Heart left ventricle (tissue), 16 donors: ENCODE measurements around the gene TLK2. TPM values are rescaled to one million over a fixed set of nuclear protein-coding genes. Genes with fewer than 3 reads are reported as not detected.

ENCODE experiments used
- ATAC-seq, 4 donors: fragments of 200-7000 bp; cut with Tn5 transposase; one replicate each; pipeline ENCODE4 v1.9.1; 2020 to 2022; ENCODE audit warnings: moderate library complexity in 4 of 4, mild to moderate bottlenecking in 3 of 4, moderate number of reproducible peaks in 1 of 4
- DNase-seq, 5 donors: peaks; one replicate each; pipeline ENCODE4 v3.0.0-alpha.2; 2020
- H3K27ac ChIP-seq, 12 donors: fragments of 200-600 bp; sonication (generic) in 4 of 12; one replicate each; pipeline versions ENCODE4 v1.5.0 to v1.8.0; 2016 to 2022; ENCODE audit warnings: mild to moderate bottlenecking in 2 of 12
- H3K27me3 ChIP-seq, 9 donors: fragments of 200-600 bp; sonication (generic) in 2 of 9; one replicate each; pipeline versions ENCODE4 v1.5.1 to v1.8.0; 2016 to 2022; ENCODE audit warnings: mild to moderate bottlenecking in 3 of 9
- H3K36me3 ChIP-seq, 9 donors: fragments of 200-600 bp; sonication (generic) in 2 of 9; one replicate each; pipeline versions ENCODE4 v1.5.0 to v1.8.0; 2018 to 2022; ENCODE audit warnings: mild to moderate bottlenecking in 2 of 9
- H3K4me1 ChIP-seq, 12 donors: fragments of 200-600 bp; sonication (generic) in 4 of 12; one replicate each; pipeline versions ENCODE4 v1.5.0 to v1.8.0; 2016 to 2022; ENCODE audit warnings: mild to moderate bottlenecking in 3 of 12
- H3K4me3 ChIP-seq, 12 donors: fragments of 200-600 bp; sonication (generic) in 4 of 12; one replicate each; pipeline versions ENCODE4 v1.5.0 to v1.8.0; 2017 to 2022; ENCODE audit warnings: mild to moderate bottlenecking in 9 of 12, moderate library complexity in 4 of 12
- H3K9me3 ChIP-seq, 12 donors: fragments of 200-600 bp; sonication (generic) in 4 of 12; one replicate each; pipeline versions ENCODE4 v1.5.0 to v1.8.0; 2016 to 2022; ENCODE audit warnings: mild to moderate bottlenecking in 1 of 12
- POLR2A ChIP-seq, 2 donors: fragments of 450-650 bp; IDR thresholded peaks; one replicate each; pipeline ENCODE4 v1.6.1; 2017; ENCODE audit warnings: antibody characterized with exemption in 2 of 2, mild to moderate bottlenecking in 2 of 2, moderate library complexity in 2 of 2
- WGBS, 4 donors: extraction: QIAGEN DNeasy Blood & Tissue Kit in 2 of 4; methylation state at CpG; one replicate each; pipeline versions ENCODE4 v1.1.5 to v1.1.7; 2013 to 2018; 5-methylcytosine and 5-hydroxymethylcytosine counted together
- intact Hi-C, 10 donors: fragments of 100-400 bp; cut with DNase I; formaldehyde crosslinking; loops; one replicate each; pipeline versions ENCODE4 v1.11.1 to v1.14.2; 2022
- polyA plus RNA-seq, 2 donors: library from polyadenylated mRNA; stranded (reverse); fragments of 200-250 nt; gene quantifications; one replicate each; pipeline ENCODE4 v1.2.3, GENCODE V29; 2013
- total RNA-seq, 9 donors: library from RNA; depleted of rRNA in 2 of 9; stranded (reverse); fragments of >200 nt in 2 of 9; fragmentation: NEBNext Ultra II Directional in 3 of 9; extraction: Animal tissue kit (Norgen Biotek cat#: 25700) in 3 of 9; gene quantifications; one replicate each; pipeline versions ENCODE4 v1.1.0 to v1.2.4, GENCODE V29; 2016 to 2023
- TF ChIP-seq, protein P1 (sequence below), 12 donors: fragments of 200-600 bp; sonication (generic) in 4 of 12; IDR thresholded peaks; one replicate each; pipeline versions ENCODE4 v1.5.0 to v1.8.0; 2018 to 2022; ENCODE audit warnings: antibody characterized with exemption in 12 of 12, mild to moderate bottlenecking in 5 of 12
- donor health status: ischemic (EF 13 %, LVEDD 7.1; RV severe dilation, severe dysfunction).
- donor health status: healthy with polysubstance abuse.
- donor health status: DM: no; HTN: yes; CAD: no.
- donor health status: DM: no; HTN: no; CAD: no.
- donor health status: ischemic (EF 25% LVEDD 6.9; RV normal size, moderate dysfunction).
- donor health status: ischemic (EF 25% LVEDD 5.7; RV mildly dilated, moderate dysfunction).
- donor health status: healthy.
- donor health status: DM: yes; HTN: yes; CAD: no.
- donor health status: ischemic (EF 35%, LVEDD 5.7; RV mildly dilated, moderate dysfunction).
- donor health status: nonischemic (EF 11% LVEDD 7.7; RV severe dilation, severe dysfunction).
- donor health status: DM: yes; HTN: yes; CAD: no.
- donor health status: PGD.
- donor health status: ischemic (EF 29% LVEDD 5.4; RV normal size, mild dysfunction).
- donor health status: nonischemic (EF 23%, LVEDD 6.1; RV moderate dilation, normal function).

Gene TLK2
- total and polyA plus RNA-seq, 11 donors, result 11.0 to 36.8 (median 29.5) TPM

DNA sequence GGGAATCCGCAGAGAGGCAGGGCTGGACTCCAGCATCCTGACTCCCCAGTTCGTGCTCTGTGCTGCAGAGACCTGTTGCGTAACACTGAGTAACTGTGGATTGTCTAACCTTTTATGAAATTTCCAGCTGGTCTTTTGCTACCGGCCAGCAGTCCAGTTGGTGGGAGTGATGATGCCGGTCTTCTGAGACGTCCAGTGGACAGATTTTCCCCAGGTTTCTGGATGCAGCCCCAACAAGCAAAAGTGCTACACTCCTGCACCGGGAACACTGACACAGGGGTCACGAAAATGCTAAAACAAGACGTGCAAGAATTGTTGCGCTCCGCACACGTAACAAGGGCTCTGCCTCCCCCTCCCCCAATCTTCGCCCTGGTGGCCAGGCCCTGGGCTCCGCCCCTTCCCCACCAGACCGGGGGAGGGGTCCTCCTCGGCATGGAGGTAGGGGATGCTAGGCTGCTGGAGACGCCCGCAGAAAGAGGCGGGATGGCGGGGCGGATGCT lies 148.1 kb downstream of the TLK2 start:
- TF ChIP-seq, protein P1, sequence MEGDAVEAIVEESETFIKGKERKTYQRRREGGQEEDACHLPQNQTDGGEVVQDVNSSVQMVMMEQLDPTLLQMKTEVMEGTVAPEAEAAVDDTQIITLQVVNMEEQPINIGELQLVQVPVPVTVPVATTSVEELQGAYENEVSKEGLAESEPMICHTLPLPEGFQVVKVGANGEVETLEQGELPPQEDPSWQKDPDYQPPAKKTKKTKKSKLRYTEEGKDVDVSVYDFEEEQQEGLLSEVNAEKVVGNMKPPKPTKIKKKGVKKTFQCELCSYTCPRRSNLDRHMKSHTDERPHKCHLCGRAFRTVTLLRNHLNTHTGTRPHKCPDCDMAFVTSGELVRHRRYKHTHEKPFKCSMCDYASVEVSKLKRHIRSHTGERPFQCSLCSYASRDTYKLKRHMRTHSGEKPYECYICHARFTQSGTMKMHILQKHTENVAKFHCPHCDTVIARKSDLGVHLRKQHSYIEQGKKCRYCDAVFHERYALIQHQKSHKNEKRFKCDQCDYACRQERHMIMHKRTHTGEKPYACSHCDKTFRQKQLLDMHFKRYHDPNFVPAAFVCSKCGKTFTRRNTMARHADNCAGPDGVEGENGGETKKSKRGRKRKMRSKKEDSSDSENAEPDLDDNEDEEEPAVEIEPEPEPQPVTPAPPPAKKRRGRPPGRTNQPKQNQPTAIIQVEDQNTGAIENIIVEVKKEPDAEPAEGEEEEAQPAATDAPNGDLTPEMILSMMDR (IDR thresholded peaks at IDR 0.05), result no peak
- TF ChIP-seq POLR2A (IDR thresholded peaks at IDR 0.05), result no peak
- DNase-seq, result peak in 4 of 5 donors; percentile 63 to 78 (median 74)
- 11 to 32% (median 15%) methylated on average over 8 to 21 of the region's 21 CpGs for WGBS, 4 donors
- intact Hi-C loops, result loop anchor here in 1 of 10 donors (2.0 kb wide), 1 partner anchor 26 kb away; no protein-coding TSS in a partner anchor
- Histone ChIP-seq H3K36me3 (peaks cover 0 to 8% (median 0%) of the 10 kb centered on the region in 9 donors), H3K27ac (peak overlapping the region; percentile 70 to 97 (median 84)), H3K27me3 (peaks cover 0 to 31% (median 9%) of the 10 kb centered on the region in 9 donors), H3K4me3 (peak overlapping the region; percentile 37 to 89 (median 64)), H3K9me3 (no peaks in the 10 kb centered on the region), H3K4me1 (peaks cover 0 to 31% (median 13%) of the 10 kb centered on the region in 12 donors)
- peak; percentile 59 to 78 (median 64) for ATAC-seq

DNA sequence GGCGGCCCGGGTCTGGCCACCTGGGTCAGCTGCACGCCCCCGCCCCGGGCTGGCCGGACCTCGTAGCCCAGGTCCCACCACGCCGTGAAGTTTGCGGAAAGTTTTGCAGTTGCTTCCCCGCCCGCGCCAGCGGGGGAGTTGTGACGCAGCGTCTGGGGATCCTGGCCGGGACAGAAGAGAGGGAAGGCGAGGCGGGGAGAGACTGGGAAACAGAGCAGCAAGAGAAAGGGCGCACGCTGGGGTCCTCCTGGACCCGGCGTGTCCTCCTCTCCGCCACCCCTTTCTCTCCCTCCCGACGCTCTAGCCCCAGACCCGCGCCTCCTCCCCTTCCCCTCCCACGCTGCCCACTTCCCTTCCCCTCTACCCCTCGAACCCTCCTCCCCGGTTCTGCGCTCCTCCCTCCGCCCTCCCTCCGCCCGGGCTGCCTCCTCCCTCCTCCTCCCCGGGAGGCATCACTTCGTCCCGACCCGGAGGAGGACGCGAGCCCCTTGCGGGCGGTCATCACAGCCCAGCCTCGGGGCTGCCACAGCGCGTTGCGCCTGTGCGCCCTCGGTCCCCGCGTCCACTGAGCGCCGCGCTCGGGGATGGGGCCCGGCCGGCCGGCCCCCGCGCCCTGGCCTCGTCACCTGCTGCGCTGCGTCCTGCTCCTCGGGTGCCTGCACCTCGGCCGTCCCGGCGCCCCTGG lies 148.7 kb downstream of the TLK2 start, which contains the start of gene MRC2:
TSS of gene MRC2 (plus strand) at position 452 of the 685 bp plus-strand sequence. CDS start at position 585, 133 bp downstream.
- intact Hi-C loops, result loop anchor here in 1 of 10 donors (2.0 kb wide), 1 partner anchor 25 kb away; no protein-coding TSS in a partner anchor
- peaks cover 0 to 31% (median 9%) of the 10 kb centered on the region in 9 donors for H3K27me3 ChIP-seq
- peak; percentile 21 to 74 (median 72) for ATAC-seq

DNA sequence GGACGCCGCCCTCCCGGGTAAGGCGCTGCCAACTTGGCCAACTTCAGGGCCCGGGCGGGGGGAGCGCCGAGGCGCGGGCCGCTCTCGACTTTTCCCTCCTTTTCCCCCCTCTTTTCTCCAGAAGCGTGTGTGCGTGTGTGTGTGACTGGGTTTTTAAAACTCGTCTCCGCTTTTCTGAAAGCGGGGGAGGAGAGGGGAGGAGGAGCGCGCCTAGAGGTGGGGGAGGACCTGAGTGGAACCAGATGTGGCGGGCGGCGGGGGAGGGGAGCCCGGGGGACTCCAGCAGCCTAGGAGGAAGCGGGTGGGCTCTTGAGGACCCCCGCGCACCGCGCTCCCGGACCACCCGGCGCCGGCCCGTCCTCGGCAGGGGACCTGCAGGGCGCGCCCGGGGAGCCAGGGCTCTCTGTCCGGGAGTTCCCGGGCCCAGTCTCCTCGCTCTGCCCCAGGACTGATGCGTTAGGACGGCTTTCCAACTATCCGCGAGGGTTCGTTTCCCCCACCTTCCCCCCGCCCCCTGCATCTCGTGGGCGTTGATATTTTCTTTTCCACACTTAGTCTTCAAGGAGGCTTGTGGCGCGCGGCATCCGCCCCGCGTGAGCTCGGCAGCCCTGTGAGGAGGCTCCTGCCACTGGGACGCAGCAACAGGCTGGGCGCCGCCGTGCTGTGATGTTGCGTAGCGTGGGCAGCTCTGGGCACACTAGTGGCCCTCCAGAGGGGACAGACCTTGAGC lies 149.4 kb downstream of the TLK2 start:
- intact Hi-C loops, result loop anchor here in 1 of 10 donors (2.0 kb wide), 1 partner anchor 25 kb away; no protein-coding TSS in a partner anchor

More for the DNA sequence above, 148.7 kb downstream of the TLK2 start, which contains the start of gene MRC2:
- H3K4me3 ChIP-seq, result peak within 1 kb of the TSS; percentile 37 to 89 (median 64)
- peaks cover 0 to 8% (median 0%) of the 10 kb centered on the region in 9 donors for H3K36me3 ChIP-seq
- no peaks in the 10 kb centered on the region for H3K9me3 ChIP-seq
- H3K27ac ChIP-seq, result peak within 1 kb of the TSS; percentile 70 to 97 (median 84)
- H3K4me1 ChIP-seq, result peaks cover 0 to 31% (median 13%) of the 10 kb centered on the region in 12 donors
- WGBS, 4 donors, result 1 to 2% (median 1%) methylated on average over 35 to 68 of the region's 68 CpGs
- TF ChIP-seq, protein P1 (IDR thresholded peaks at IDR 0.05), result peak in 1 of 12 donors; percentile 4
- peak in 1 of 2 donors; percentile 22 for TF ChIP-seq POLR2A (IDR thresholded peaks at IDR 0.05)
- DNase-seq, result peak; percentile 77 to 86 (median 83)

More for the DNA sequence above, 149.4 kb downstream of the TLK2 start:
- Histone ChIP-seq H3K4me1 (peaks cover 0 to 35% (median 14%) of the 10 kb centered on the region in 12 donors), H3K27ac (peak overlapping the region; percentile 70 to 97 (median 84)), H3K9me3 (no peaks in the 10 kb centered on the region), H3K27me3 (peaks cover 0 to 31% (median 9%) of the 10 kb centered on the region in 9 donors), H3K4me3 (peak overlapping the region; percentile 37 to 89 (median 64)), H3K36me3 (peaks cover 0 to 5% (median 0%) of the 10 kb centered on the region in 9 donors)
- peak in 4 of 5 donors; percentile 59 to 74 (median 62) for DNase-seq
- ATAC-seq, result peak in 3 of 4 donors; percentile 13 to 23 (median 18)
- TF ChIP-seq, protein P1 (IDR thresholded peaks at IDR 0.05), result peak in 1 of 12 donors; percentile 1
- TF ChIP-seq POLR2A (IDR thresholded peaks at IDR 0.05), result no peak
- 2 to 6% (median 3%) methylated on average over 40 to 61 of the region's 61 CpGs for WGBS, 4 donors
